OCI-LY1 (cell line): ENCODE results near the gene IFI27.

ENCODE experiments used
- H2AFZ ChIP-seq: fragments of 200-600 bp; sonication (generic), shearing (Covaris generic); 2 replicates; pipeline ENCODE4 v1.6.0; 2014; ENCODE audit warnings: antibody characterized with exemption, mild to moderate bottlenecking, low read length
- H3F3A ChIP-seq: fragments of 200-600 bp; sonication (generic), shearing (Covaris generic); 2 replicates; pipeline ENCODE4 v1.6.0; 2014; ENCODE audit warnings: mild to moderate bottlenecking, antibody characterized with exemption, low read length, moderate library complexity; ENCODE audit not compliant: insufficient read depth
- H3K27ac ChIP-seq: fragments of 200-600 bp; sonication (generic); 2 replicates; pipeline ENCODE4 v1.5.1; 2014; ENCODE audit warnings: low read length, mixed run types, mild to moderate bottlenecking, low read depth; ENCODE audit not compliant: poor library complexity, severe bottlenecking
- H3K27me3 ChIP-seq: fragments of 200-600 bp; sonication (generic); 2 replicates; pipeline ENCODE4 v1.6.0; 2014; ENCODE audit warnings: antibody characterized with exemption, mild to moderate bottlenecking, low read length, moderate library complexity; ENCODE audit not compliant: insufficient read depth
- H3K36me3 ChIP-seq: fragments of 200-600 bp; sonication (generic); 2 replicates; pipeline ENCODE4 v1.6.1; 2014; ENCODE audit warnings: mild to moderate bottlenecking, antibody characterized with exemption, low read length, moderate library complexity, mixed read lengths; ENCODE audit not compliant: insufficient read depth
- H3K4me1 ChIP-seq: fragments of 200-600 bp; sonication (generic); 2 replicates; pipeline ENCODE4 v1.5.1; 2014; ENCODE audit warnings: mild to moderate bottlenecking, low read length, moderate library complexity; ENCODE audit not compliant: insufficient read depth, severe bottlenecking
- H3K4me2 ChIP-seq: fragments of 200-600 bp; sonication (generic), shearing (Covaris generic); 2 replicates; pipeline ENCODE4 v1.6.1; 2014; ENCODE audit warnings: low read length
- H3K4me3 ChIP-seq: fragments of 200-600 bp; sonication (generic); 2 replicates; pipeline ENCODE4 v1.5.1; 2014; ENCODE audit warnings: low read length, low read depth, mild to moderate bottlenecking, mixed read lengths; ENCODE audit not compliant: poor library complexity, severe bottlenecking
- H3K79me2 ChIP-seq: fragments of 200-600 bp; shearing (Covaris generic); 2 replicates; pipeline ENCODE4 v1.6.1; 2016; ENCODE audit warnings: mixed run types, low read length, mixed read lengths; ENCODE audit not compliant: insufficient read depth
- H3K9ac ChIP-seq: fragments of 200-600 bp; sonication (generic), shearing (Covaris generic); 2 replicates; pipeline ENCODE4 v1.6.1; 2014; ENCODE audit warnings: mild to moderate bottlenecking, low read length, mixed read lengths
- H3K9me2 ChIP-seq: fragments of 200-600 bp; sonication (generic), shearing (Covaris generic); 2 replicates; pipeline ENCODE4 v1.6.1; 2014; ENCODE audit warnings: low read depth, mild to moderate bottlenecking, low read length, mixed read lengths
- H3K9me3 ChIP-seq: fragments of 200-600 bp; shearing (Covaris generic); 2 replicates; pipeline ENCODE4 v1.6.1; 2014; ENCODE audit warnings: low read length, mixed read lengths
- H4K20me1 ChIP-seq: fragments of 200-600 bp; sonication (generic), shearing (Covaris generic); 2 replicates; pipeline ENCODE4 v1.6.0; 2016; ENCODE audit warnings: mild to moderate bottlenecking, low read length; ENCODE audit not compliant: insufficient read depth
- CTCF ChIP-seq: fragments of 200-600 bp; sonication (generic), shearing (Covaris generic); IDR thresholded peaks from 2 replicates; pipeline ENCODE4 v1.5.1; 2017; ENCODE audit warnings: mild to moderate bottlenecking, antibody characterized with exemption, low read length, moderate library complexity, mixed read lengths
- EZH2 ChIP-seq: fragments of 200-600 bp; sonication (generic), shearing (Covaris generic); IDR thresholded peaks from 2 replicates; pipeline ENCODE4 v1.8.0; 2017; ENCODE audit warnings: borderline replicate concordance, mixed run types, mild to moderate bottlenecking, antibody characterized with exemption, low read length, moderate library complexity, mixed read lengths

Gene IFI27

GRCh38 chr14:94081386-94081820 lies 29.1 kb upstream of the IFI27 start:
- no peaks in the 10 kb centered on the region for H4K20me1 ChIP-seq
- peaks cover 39% of the 10 kb centered on the region for H3K36me3 ChIP-seq
- H2AFZ ChIP-seq: peak overlapping the region; percentile 92
- peaks cover 44% of the 10 kb centered on the region for H3K4me1 ChIP-seq
- no peaks in the 10 kb centered on the region for H3F3A ChIP-seq
- H3K9ac ChIP-seq: peak overlapping the region; percentile 97
- peak overlapping the region; percentile 95 for H3K4me2 ChIP-seq
- H3K79me2 ChIP-seq: peaks cover 45% of the 10 kb centered on the region
- 0 out of 2 replicates have a peak, but pooled peaks cover 5% of the 10 kb centered on the region for H3K9me3 ChIP-seq
- H3K9me2 ChIP-seq: no peaks in the 10 kb centered on the region
- no peaks in the 10 kb centered on the region for H3K27me3 ChIP-seq
- peak overlapping the region; percentile 98 for H3K4me3 ChIP-seq
- TF ChIP-seq EZH2 (no peak), CTCF (no peak)
- peak overlapping the region; percentile 51 for H3K27ac ChIP-seq

GRCh38 chr14:94087891-94088290 lies 22.6 kb upstream of the IFI27 start:
- peaks cover 3% of the 10 kb centered on the region for H3K36me3 ChIP-seq
- no peaks in the 10 kb centered on the region for H3K27me3 ChIP-seq
- 0 out of 2 replicates have a peak, but pooled peaks cover 2% of the 10 kb centered on the region for H3K9me3 ChIP-seq
- no peaks in the 10 kb centered on the region for H3K4me1 ChIP-seq
- no peak for TF ChIP-seq EZH2
- no peak for TF ChIP-seq CTCF
- H3K4me2 ChIP-seq: no peak overlapping the region
- no peaks in the 10 kb centered on the region for H3K9me2 ChIP-seq
- no peaks in the 10 kb centered on the region for H4K20me1 ChIP-seq
- H2AFZ ChIP-seq: no peak overlapping the region
- H3K4me3 ChIP-seq: no peak overlapping the region
- no peaks in the 10 kb centered on the region for H3K79me2 ChIP-seq
- H3K9ac ChIP-seq: no peak overlapping the region
- H3K27ac ChIP-seq: no peak overlapping the region
- no peaks in the 10 kb centered on the region for H3F3A ChIP-seq

- Histone ChIP-seq H3K79me2 (no peaks in the 10 kb centered on the region), H3K27me3 (no peaks in the 10 kb centered on the region), H4K20me1 (no peaks in the 10 kb centered on the region), H3K9me2 (no peaks in the 10 kb centered on the region), H3K4me2 (no peak overlapping the region), H3K4me1 (no peaks in the 10 kb centered on the region), H3K36me3 (peaks cover 3% of the 10 kb centered on the region), H3K27ac (no peak overlapping the region), H3F3A (no peaks in the 10 kb centered on the region), H3K9ac (no peak overlapping the region), H2AFZ (no peak overlapping the region), H3K9me3 (0 out of 2 replicates have a peak, but pooled peaks cover 2% of the 10 kb centered on the region), H3K4me3 (no peak overlapping the region)
- TF ChIP-seq CTCF (no peak), EZH2 (no peak)
Measured at GRCh38 chr14:94088516-94088915, 22.0 kb upstream of the IFI27 start.
